ENCODE results near the gene ARRB1. TPM values are rescaled to one million over a fixed set of nuclear protein-coding genes. Genes with fewer than 3 reads are reported as not detected.
A peak's percentile ranks its signal among the peaks of the same experiment; 100 is the strongest.

The ARRB1 gene
- total and polyA plus RNA-seq, 9 of the 15 experiments (the other 6 are each of a cell fraction or from before 2014, with no cell fraction given): 6.6 to 45.4 (median 28.5) TPM

DNA sequence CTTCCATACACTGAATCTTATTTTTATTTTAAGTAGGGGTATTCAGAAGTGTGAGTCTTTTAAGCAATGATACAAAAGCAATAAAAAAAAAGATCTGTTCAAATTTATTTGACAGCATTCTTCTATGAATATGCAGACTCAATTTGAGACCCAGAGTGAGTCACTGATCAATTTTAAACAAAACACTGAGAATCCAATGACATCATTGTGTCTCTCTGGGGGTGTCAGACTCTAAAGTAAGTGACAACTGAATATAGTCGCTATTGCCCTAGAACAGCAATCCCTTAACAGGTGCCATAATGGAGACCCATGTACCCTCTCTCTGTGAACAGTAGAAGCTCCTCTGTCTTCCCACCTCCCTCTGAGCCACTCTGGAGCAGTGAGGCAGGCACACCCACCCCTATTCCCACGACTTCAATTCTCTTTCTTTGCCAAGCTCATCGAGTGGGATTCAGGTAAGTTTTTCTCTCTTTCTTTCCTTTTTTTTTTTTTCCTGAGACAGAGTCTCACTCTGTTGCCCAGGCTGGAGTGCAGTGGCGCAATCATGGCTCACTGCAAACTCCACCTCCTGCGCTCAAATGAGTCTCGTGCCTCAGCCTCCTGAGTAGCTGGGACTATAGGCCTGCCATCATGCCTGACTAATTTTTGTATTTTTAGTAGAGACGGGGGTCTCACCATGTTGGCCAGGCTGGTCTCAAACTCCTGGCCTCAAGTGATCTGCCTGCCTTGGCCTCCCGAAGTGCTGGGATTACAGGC is 42.8 kb upstream of the ARRB1 start:
- Histone ChIP-seq H2AFZ (ENCODE audit: low read depth, low read length) (no peak overlapping the region), H3K4me1 (replicated peaks in 1 of 2; ENCODE audit: control insufficient read depth in 2 of 2, insufficient read depth in 2 of 2, low read length in 2 of 2) (peaks cover 0 to under 1% of the 10 kb centered on the region in 2 experiments; a peak in 3 of 5 replicates), H3K4me3 (no peak overlapping the region), H4K20me1 (replicated peaks; ENCODE audit: control insufficient read depth, insufficient read depth, low read length) (no peaks in the 10 kb centered on the region), H3K9ac (ENCODE audit: insufficient read depth in 1 of 2, low read depth in 2 of 2, low read length in 2 of 2) (no peak overlapping the region), H3K27ac (ENCODE audit: extremely low read depth, low read depth, low read length) (no peak overlapping the region), H3K9me1 (ENCODE audit: control insufficient read depth, insufficient read depth, low read length) (no peaks in the 10 kb centered on the region), H3K79me2 (ENCODE audit: control insufficient read depth, insufficient read depth, low read length) (peaks cover 3% of the 10 kb centered on the region; the same call in 2 of the 3 replicates), H3K36me3 (ENCODE audit: control insufficient read depth, insufficient read depth, low read length) (no peaks in the 10 kb centered on the region), H3K4me2 (ENCODE audit: insufficient read depth, low read length) (no peak overlapping the region), H3K27me3 (ENCODE audit: control insufficient read depth in 2 of 2, insufficient read depth in 2 of 2, low read length in 2 of 2) (no peaks in the 10 kb centered on the region), H3K9me3 (replicated peaks; ENCODE audit: control insufficient read depth, insufficient read depth, low read depth, low read length) (no peaks in the 10 kb centered on the region)
- FAIRE-seq (no peak), DNase-seq (ENCODE audit: extremely low read depth in 1 of 4, low spot score in 3 of 4) (no peak), ATAC-seq (no peak)
- POLR2A ChIA-PET: no interaction called here
- CTCF ChIA-PET (ENCODE audit: low intra/inter-chr PET ratio): no interaction called here
- BruUV-seq (replicated peaks): no TSS peak
- intact Hi-C loops (cut with micrococcal nuclease): no loop called here
- TF ChIP-seq NONO (IDR thresholded peaks at IDR 0.05; ENCODE audit: low read depth in 2 of 2, low read length in 1 of 2) (no peak), CEBPB (tag; IDR thresholded peaks at IDR 0.05) (peak; percentile 63), ATF7 (IDR thresholded peaks at IDR 0.05) (peak; percentile 34; the same call in 1 of the 2 replicates)
- TF ChIP-seq, protein P1, sequence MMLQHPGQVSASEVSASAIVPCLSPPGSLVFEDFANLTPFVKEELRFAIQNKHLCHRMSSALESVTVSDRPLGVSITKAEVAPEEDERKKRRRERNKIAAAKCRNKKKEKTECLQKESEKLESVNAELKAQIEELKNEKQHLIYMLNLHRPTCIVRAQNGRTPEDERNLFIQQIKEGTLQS (IDR thresholded peaks at IDR 0.05): peak; percentile 59
- TF ChIP-seq, protein P1 (CRISPR knock-in tag; conservative IDR thresholded peaks at IDR 0.05): no peak
- 21% methylated on average over 4 of the region's 8 CpGs for WGBS (ENCODE audit: insufficient coverage, low coverage, missing lambda C conversion rate)
- in situ Hi-C loops (cut with MboI): no loop called here
